Caco-2 (cell line): ENCODE measurements around the gene CNGA4. TPM values are rescaled to one million over a fixed set of nuclear protein-coding genes. Genes with fewer than 3 reads are reported as not detected.

Experiments
- BruUV-seq: library from RNA; stranded (reverse); fragments of 400-500 nt; replicated peaks from 2 replicates; lab custom pipeline; 2021; lab: Mats Ljungman, UMichigan
- CTCF ChIA-PET: fragments of 300-600 bp; sonication (Branson Sonifier 250); formaldehyde crosslinking; loops from one replicate; lab custom pipeline; 2022; ENCODE audit warnings: antibody characterized with exemption; lab: Charles Lee
- POLR2A ChIA-PET: fragments of 300-600 bp; sonication (Branson Sonifier 250); formaldehyde crosslinking; loops from one replicate; lab custom pipeline; 2022; ENCODE audit warnings: antibody characterized with exemption; lab: Charles Lee
- DNase-seq, 2 experiments: peaks; one replicate each; pipeline versions ENCODE4 v3.0.0 to v3.0.0-alpha.2; 2020 to 2022
- H3K27me3 ChIP-seq: replicated peaks from 2 replicates; pipeline ENCODE4 v1.6.0; 2011; ENCODE audit warnings: low read length; ENCODE audit not compliant: control insufficient read depth, insufficient read depth
- H3K36me3 ChIP-seq: 2 replicates; pipeline ENCODE4 v1.5.1; 2011; ENCODE audit warnings: low read length; ENCODE audit not compliant: control insufficient read depth, insufficient read depth
- H3K4me1 ChIP-seq: fragments of 250-450 bp; sonication (Bioruptor Pico); 2 replicates; pipeline ENCODE4 v1.5.1; 2020; ENCODE audit warnings: mild to moderate bottlenecking
- H3K4me3 ChIP-seq: 2 replicates; pipeline ENCODE4 v1.5.1; 2011; ENCODE audit warnings: low read depth, mild to moderate bottlenecking, control low read depth, low read length
- H3K9me3 ChIP-seq: fragments of 250-450 bp; sonication (Bioruptor Pico); 2 replicates; pipeline ENCODE4 v1.5.1; 2020; ENCODE audit warnings: mild to moderate bottlenecking, moderate library complexity
- H3K27ac Mint-ChIP-seq: one replicate; pipeline ENCODE4 v1.8.0; 2022; ENCODE audit warnings: mixed read lengths; ENCODE audit not compliant: unreplicated experiment
- H3K27me3 Mint-ChIP-seq: one replicate; pipeline ENCODE4 v1.8.0; 2022; ENCODE audit warnings: mixed read lengths; ENCODE audit not compliant: insufficient read depth, unreplicated experiment
- H3K36me3 Mint-ChIP-seq: one replicate; pipeline ENCODE4 v1.8.0; 2022; ENCODE audit warnings: mild to moderate bottlenecking, mixed read lengths; ENCODE audit not compliant: insufficient read depth, unreplicated experiment
- H3K4me1 Mint-ChIP-seq: one replicate; pipeline ENCODE4 v1.8.0; 2022; ENCODE audit warnings: low read depth, mixed read lengths; ENCODE audit not compliant: unreplicated experiment
- H3K4me3 Mint-ChIP-seq: one replicate; pipeline ENCODE4 v1.8.0; 2022; ENCODE audit warnings: mild to moderate bottlenecking, moderate library complexity, mixed read lengths; ENCODE audit not compliant: unreplicated experiment
- H3K9me3 Mint-ChIP-seq: one replicate; pipeline ENCODE4 v1.8.0; 2022; ENCODE audit warnings: mixed read lengths; ENCODE audit not compliant: unreplicated experiment
- intact Hi-C: fragments of 100-400 bp; cut with micrococcal nuclease; formaldehyde crosslinking; loops from one replicate; pipeline ENCODE4 v1.10.0; 2022; ENCODE audit not compliant: unreplicated experiment
- total RNA-seq: library from RNA; stranded (reverse); gene quantifications from 2 replicates; pipeline ENCODE4 v1.2.3, GENCODE V29; 2022
- TF ChIP-seq, protein P1 (sequence below), 2 experiments: fragments of 200-600 bp in 1 of 2; IDR thresholded peaks; 1 replicate in 1 of 2; 2 replicates in 1 of 2; pipeline versions ENCODE4 v1.5.1 to v1.8.0; 2011 to 2022; ENCODE audit warnings: antibody characterized with exemption in 1 of 2, control low read depth in 1 of 2, inconsistent platforms in 1 of 2, low read depth in 1 of 2, low read length in 1 of 2, mild to moderate bottlenecking in 1 of 2, moderate library complexity in 1 of 2; ENCODE audit not compliant: insufficient read depth in 1 of 2, severe bottlenecking in 1 of 2, unreplicated experiment in 1 of 2

Gene CNGA4
- total RNA-seq, 1 experiment from 2014 or later, result not detected

- ChIA-PET CTCF (no interaction called here), POLR2A (no interaction called here)
- no peaks in the 10 kb centered on the region for H3K9me3 Mint-ChIP-seq
- no peak for DNase-seq
- H3K36me3 Mint-ChIP-seq, result peaks cover 21% of the 10 kb centered on the region
- Histone ChIP-seq H3K27me3 (no peaks in the 10 kb centered on the region), H3K4me3 (no peak overlapping the region), H3K36me3 (peaks cover 9% of the 10 kb centered on the region), H3K9me3 (no peaks in the 10 kb centered on the region), H3K4me1 (no peaks in the 10 kb centered on the region)
- no peak overlapping the region for H3K27ac Mint-ChIP-seq
- intact Hi-C loops, result no loop called here
- H3K4me3 Mint-ChIP-seq, result no peak overlapping the region
- no peaks in the 10 kb centered on the region for H3K4me1 Mint-ChIP-seq
- TF ChIP-seq, protein P1, sequence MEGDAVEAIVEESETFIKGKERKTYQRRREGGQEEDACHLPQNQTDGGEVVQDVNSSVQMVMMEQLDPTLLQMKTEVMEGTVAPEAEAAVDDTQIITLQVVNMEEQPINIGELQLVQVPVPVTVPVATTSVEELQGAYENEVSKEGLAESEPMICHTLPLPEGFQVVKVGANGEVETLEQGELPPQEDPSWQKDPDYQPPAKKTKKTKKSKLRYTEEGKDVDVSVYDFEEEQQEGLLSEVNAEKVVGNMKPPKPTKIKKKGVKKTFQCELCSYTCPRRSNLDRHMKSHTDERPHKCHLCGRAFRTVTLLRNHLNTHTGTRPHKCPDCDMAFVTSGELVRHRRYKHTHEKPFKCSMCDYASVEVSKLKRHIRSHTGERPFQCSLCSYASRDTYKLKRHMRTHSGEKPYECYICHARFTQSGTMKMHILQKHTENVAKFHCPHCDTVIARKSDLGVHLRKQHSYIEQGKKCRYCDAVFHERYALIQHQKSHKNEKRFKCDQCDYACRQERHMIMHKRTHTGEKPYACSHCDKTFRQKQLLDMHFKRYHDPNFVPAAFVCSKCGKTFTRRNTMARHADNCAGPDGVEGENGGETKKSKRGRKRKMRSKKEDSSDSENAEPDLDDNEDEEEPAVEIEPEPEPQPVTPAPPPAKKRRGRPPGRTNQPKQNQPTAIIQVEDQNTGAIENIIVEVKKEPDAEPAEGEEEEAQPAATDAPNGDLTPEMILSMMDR (IDR thresholded peaks at IDR 0.05; ENCODE audit: insufficient read depth in 1 of 2, low read depth in 1 of 2, low read length in 1 of 2, severe bottlenecking in 1 of 2, unreplicated experiment in 1 of 2), result no peak
- no peaks in the 10 kb centered on the region for H3K27me3 Mint-ChIP-seq
- BruUV-seq, result no TSS peak
These were observed 19.5 kb upstream of the CNGA4 start for GRCh38 chr11:6219359-6219758.

DNA sequence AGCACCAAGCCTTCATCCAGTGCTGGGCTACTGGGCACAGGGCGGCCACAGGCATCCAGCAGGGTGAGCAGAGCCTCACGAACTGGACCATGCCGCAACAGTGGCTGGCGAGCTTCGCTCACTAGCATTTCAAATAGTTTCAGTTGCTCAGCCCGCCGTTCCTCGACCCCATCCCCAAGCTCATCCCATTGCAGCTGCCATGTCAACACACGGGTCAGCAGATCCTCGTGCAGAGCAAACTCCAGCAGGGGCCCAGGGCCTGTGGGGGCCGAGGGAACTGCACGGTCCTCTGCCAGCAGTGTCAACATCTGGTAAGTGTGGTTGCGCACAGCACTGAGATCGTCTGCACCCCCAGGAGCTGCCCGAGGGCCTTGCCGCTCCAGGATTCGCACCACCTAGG is 15.0 kb upstream of the CNGA4 start:
- Mint-ChIP-seq H3K27me3 (no peaks in the 10 kb centered on the region), H3K4me3 (no peak overlapping the region), H3K27ac (no peak overlapping the region), H3K36me3 (peaks cover 20% of the 10 kb centered on the region), H3K9me3 (no peaks in the 10 kb centered on the region), H3K4me1 (peaks cover 18% of the 10 kb centered on the region)
- Histone ChIP-seq H3K9me3 (no peaks in the 10 kb centered on the region), H3K4me3 (no peak overlapping the region), H3K4me1 (no peaks in the 10 kb centered on the region), H3K36me3 (peaks cover 6% of the 10 kb centered on the region), H3K27me3 (no peaks in the 10 kb centered on the region)
- ChIA-PET CTCF (no interaction called here), POLR2A (no interaction called here)
- no TSS peak for BruUV-seq
- TF ChIP-seq, protein P1 (IDR thresholded peaks at IDR 0.05; ENCODE audit: insufficient read depth in 1 of 2, low read depth in 1 of 2, low read length in 1 of 2, severe bottlenecking in 1 of 2, unreplicated experiment in 1 of 2), result no peak
- no peak for DNase-seq
- intact Hi-C loops, result no loop called here

- Mint-ChIP-seq H3K4me3 (no peak overlapping the region), H3K4me1 (peaks cover 18% of the 10 kb centered on the region), H3K27ac (no peak overlapping the region), H3K27me3 (no peaks in the 10 kb centered on the region), H3K36me3 (peaks cover 20% of the 10 kb centered on the region), H3K9me3 (no peaks in the 10 kb centered on the region)
- ChIA-PET CTCF (no interaction called here), POLR2A (no interaction called here)
- no peak for DNase-seq
- no peak overlapping the region for H3K4me3 ChIP-seq
- TF ChIP-seq, protein P1 (IDR thresholded peaks at IDR 0.05; ENCODE audit: insufficient read depth in 1 of 2, low read depth in 1 of 2, low read length in 1 of 2, severe bottlenecking in 1 of 2, unreplicated experiment in 1 of 2), result no peak
- BruUV-seq, result no TSS peak
- H3K9me3 ChIP-seq, result no peaks in the 10 kb centered on the region
- peaks cover 6% of the 10 kb centered on the region for H3K36me3 ChIP-seq
- peaks cover 3% of the 10 kb centered on the region; the same call in 1 of the 2 replicates for H3K4me1 ChIP-seq
- no peaks in the 10 kb centered on the region for H3K27me3 ChIP-seq
- intact Hi-C loops, result no loop called here
These were observed 14.5 kb upstream of the CNGA4 start for GRCh38 chr11:6224421-6224820.
